Endometrium (tissue), 2 donors: ENCODE results near the gene SATB2.

Experiments used
- FAIRE-seq: peaks from 2 replicates; lab custom pipeline; 2012; peaks lifted over from hg19 to GRCh38; lab: Jason Lieb, UNC
- donor health status: control.
- donor health status: control.

Gene SATB2

GRCh38 chr2:199465988-199466691 lies 8.4 kb upstream of the SATB2 start:
- FAIRE-seq: no peak

GRCh38 chr2:199465390-199465789 lies 7.7 kb upstream of the SATB2 start:
- no peak for FAIRE-seq

- FAIRE-seq: no peak
These were observed 7.0 kb upstream of the SATB2 start for GRCh38 chr2:199464606-199465352.

- FAIRE-seq: no peak
These were observed 6.2 kb upstream of the SATB2 start for GRCh38 chr2:199463708-199464605.

GRCh38 chr2:199462956-199463692 lies 5.4 kb upstream of the SATB2 start:
- no peak for FAIRE-seq

- FAIRE-seq: no peak
These were observed 4.7 kb upstream of the SATB2 start for GRCh38 chr2:199462347-199462955.

GRCh38 chr2:199461711-199462346 lies 4.1 kb upstream of the SATB2 start:
- no peak for FAIRE-seq

- FAIRE-seq: peak; percentile 15
These were observed 3.3 kb upstream of the SATB2 start for GRCh38 chr2:199460846-199461710.

GRCh38 chr2:199460101-199460671 lies 2.4 kb upstream of the SATB2 start:
- FAIRE-seq: no peak

GRCh38 chr2:199459286-199460100 lies 1.8 kb upstream of the SATB2 start:
- no peak for FAIRE-seq

- no peak for FAIRE-seq
These were observed 1.1 kb upstream of the SATB2 start for GRCh38 chr2:199458806-199459285.

GRCh38 chr2:199458009-199458805 lies 468 bp upstream of the SATB2 start:
- no peak for FAIRE-seq

- no peak for FAIRE-seq
These were observed 1.2 kb downstream of the SATB2 start for GRCh38 chr2:199456383-199457146.

GRCh38 chr2:199455545-199456382 lies 2.0 kb downstream of the SATB2 start:
- FAIRE-seq: no peak

GRCh38 chr2:199455210-199455544 lies 2.6 kb downstream of the SATB2 start:
- no peak for FAIRE-seq

GRCh38 chr2:199452991-199453379 lies 4.8 kb downstream of the SATB2 start:
- no peak for FAIRE-seq
